K562 treated with DMSO at 1 percent for 24 hours (cell line): ENCODE results near the gene APH1A. TPM values are rescaled to one million over a fixed set of nuclear protein-coding genes. Genes with fewer than 3 reads are reported as not detected.

Experiments used
- total RNA-seq: library from RNA; unstranded; fragments of 300-600 nt; gene quantifications from 2 replicates; pipeline ENCODE4 v1.2.3, GENCODE V29; 2022; ENCODE audit warnings: low read depth; ENCODE audit not compliant: insufficient read depth

The APH1A gene
- 108 and 110 TPM in 2 replicates for total RNA-seq

DNA sequence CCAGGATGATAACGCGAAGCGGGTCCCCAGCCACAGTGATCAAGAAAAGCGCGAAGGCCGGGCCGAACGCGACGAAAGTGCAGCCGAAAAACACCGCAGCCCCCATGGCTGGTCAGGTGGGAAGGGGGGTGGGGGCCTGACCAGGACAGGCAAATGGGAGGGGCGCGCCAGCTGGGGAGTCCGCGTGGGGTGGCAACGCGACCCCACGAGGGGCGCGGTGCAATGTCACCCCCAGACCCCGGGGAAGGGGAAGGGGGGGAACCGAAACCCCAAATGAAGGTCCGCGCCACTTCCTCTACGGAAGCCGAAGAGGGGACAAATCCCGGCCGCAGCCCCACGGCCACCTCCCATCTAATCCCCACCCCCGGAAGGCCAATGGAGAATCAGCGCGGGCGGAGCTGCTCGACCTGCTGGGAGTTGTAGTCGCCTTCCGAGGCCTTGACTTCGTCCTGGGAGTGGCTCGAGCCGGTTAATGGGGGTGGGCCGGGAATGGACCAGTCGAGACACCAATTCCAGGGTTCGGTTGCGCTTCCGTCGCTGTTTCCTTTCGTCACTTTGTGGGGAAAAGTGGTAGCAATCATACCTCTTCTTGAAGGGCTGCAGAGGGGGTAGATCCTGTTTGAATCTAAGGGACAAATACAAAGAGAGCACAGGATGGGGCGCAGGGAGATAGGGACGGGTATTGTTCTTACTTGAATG lies at the start of gene APH1A:
TSS of gene APH1A (minus strand) at position 312 of the 699 bp plus-strand sequence. CDS start at position 106, 206 bp downstream.

GRCh38 chr1:150293433-150294253 lies 24.8 kb upstream of the APH1A start, which contains the start of gene MRPS21:
TSS of gene MRPS21 (plus strand) at chr1:150293861. CDS start at chr1:150294367, 506 bp downstream.

GRCh38 chr1:150281758-150282557 lies 13.1 kb upstream of the APH1A start, which contains the start of gene CIART:
TSS of gene CIART (plus strand) at chr1:150282554. CDS start at chr1:150283268, 714 bp downstream.

DNA sequence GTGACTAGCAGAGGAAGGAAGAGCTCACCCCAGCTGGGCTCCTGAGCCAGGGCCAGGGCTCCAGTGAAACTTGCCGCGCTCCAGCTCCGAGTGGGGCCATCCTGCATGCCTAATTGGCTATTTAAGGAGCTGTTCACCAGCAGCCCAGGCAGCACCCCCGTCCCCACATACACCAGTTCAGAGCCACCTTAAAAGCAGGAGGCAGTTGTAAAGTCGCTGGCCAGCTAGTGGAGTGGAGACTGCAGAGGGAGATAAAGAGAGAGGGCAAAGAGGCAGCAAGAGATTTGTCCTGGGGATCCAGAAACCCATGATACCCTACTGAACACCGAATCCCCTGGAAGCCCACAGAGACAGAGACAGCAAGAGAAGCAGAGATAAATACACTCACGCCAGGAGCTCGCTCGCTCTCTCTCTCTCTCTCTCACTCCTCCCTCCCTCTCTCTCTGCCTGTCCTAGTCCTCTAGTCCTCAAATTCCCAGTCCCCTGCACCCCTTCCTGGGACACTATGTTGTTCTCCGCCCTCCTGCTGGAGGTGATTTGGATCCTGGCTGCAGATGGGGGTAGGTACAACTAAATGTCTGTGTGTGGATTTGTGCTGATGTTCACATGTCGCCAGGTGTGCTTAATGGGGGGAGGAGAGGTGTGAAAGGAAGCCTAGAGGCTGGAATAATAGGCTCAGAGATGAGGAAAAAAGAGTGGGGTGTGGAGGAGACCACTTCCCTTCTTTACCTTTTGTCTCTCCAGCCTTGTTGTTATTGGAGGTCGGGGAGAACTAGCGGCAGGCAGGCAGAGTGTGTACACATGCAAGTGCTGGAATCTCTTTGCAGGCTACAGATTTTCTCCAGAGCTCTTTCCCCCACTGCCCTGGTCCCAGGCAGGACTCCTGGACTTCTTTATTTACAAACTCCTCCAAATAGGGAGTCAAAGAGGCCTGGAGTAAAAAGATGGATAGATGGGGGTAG lies 10.9 kb downstream of the APH1A start, which contains the start of gene CA14:
TSS of gene CA14 (plus strand) at position 151 of the 962 bp plus-strand sequence. CDS start at position 506, 355 bp downstream.

GRCh38 chr1:150235852-150236613 lies 32.8 kb downstream of the APH1A start, which contains the start of gene ANP32E:
TSS of gene ANP32E (minus strand) at chr1:150236112. CDS start at chr1:150235786, 326 bp downstream.

Other genes starting within 250 kb of the APH1A start
- 19.1 and 20.3 TPM in 2 replicates for gene VPS45, start 201.2 kb downstream of the APH1A start, total RNA-seq
- gene PLEKHO1, start 119.1 kb downstream of the APH1A start, total RNA-seq: 10.1 and 15.3 TPM in 2 replicates
- 31.9 and 34.1 TPM in 2 replicates for gene ANP32E, start 32.9 kb downstream of the APH1A start, total RNA-seq
- gene CA14, start 11.2 kb downstream of the APH1A start, total RNA-seq: 0.60 and 0.98 TPM in 2 replicates
- gene C1orf54, start 3.8 kb upstream of the APH1A start, total RNA-seq: 4.5 TPM in 1 of 2 replicates, not detected in the other
- gene CIART, start 13.5 kb upstream of the APH1A start, total RNA-seq: not detected in 2 replicates
- 46.6 and 54.9 TPM in 2 replicates for gene MRPS21, start 24.8 kb upstream of the APH1A start, total RNA-seq
- gene PRPF3, start 52.5 kb upstream of the APH1A start, total RNA-seq: 24.4 and 25.2 TPM in 2 replicates
- 11.7 and 13.8 TPM in 2 replicates for gene RPRD2, start 95.1 kb upstream of the APH1A start, total RNA-seq
- gene TARS2, start 218.4 kb upstream of the APH1A start, total RNA-seq: 50.9 and 53.0 TPM in 2 replicates
- 28.7 and 31.0 TPM in 2 replicates for gene ECM1, start 239.1 kb upstream of the APH1A start, total RNA-seq
- gene FALEC, start 246.7 kb upstream of the APH1A start, total RNA-seq: not detected in 2 replicates